NAMALWA (cell line): ENCODE data around the gene TSPAN16.
A peak's percentile ranks its signal among the peaks of the same experiment; 100 is the strongest.
"Not testable (repeated sequence)": the region's sequence is repeated elsewhere in the genome, so short reads cannot be mapped to it uniquely, and the experiment has no call there.

Experiments
- DNase-seq: peaks from one replicate; pipeline ENCODE4 v3.0.0-alpha.2; 2015; ENCODE audit warnings: low spot score

The TSPAN16 gene

DNA sequence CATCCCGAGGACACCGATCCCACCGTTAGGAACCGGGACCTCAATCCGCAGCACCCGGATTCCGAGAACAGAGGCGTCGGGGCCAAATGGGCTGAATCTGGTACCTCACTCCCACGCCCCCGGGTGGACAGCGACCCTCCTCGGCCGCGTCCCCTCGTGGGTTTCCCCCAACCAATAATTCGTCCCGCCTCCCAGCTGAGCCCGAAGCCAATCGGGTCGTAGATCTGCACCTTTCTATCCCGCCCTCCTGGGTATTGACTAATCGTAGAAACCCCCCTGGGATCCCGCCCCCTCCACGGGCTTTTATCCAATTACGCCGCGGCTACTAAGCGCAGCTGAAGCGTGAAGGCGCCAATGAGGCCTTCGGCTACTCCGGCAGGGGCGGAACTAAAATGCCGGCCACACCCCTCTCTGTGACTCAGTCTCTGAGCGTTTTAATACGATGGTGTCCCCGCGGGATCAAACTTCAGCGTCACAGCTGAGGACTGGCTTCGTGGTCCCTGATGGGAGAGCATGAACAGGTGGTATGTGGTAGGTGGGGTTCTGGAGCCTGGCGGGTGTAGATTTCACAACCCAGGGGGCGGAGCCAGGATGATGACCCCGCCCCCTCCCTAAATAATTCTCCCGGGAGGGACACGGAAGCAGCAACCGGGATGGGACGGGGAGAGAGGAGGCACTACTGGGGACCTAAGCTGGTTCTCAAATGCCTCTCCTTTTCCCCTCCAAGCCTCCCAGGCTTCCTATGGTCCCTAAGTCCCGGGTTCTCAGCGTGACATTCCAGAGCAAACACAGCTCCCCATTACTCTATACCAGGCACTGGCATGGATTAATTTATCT is 50.4 kb downstream of the TSPAN16 start, which contains the start of the genes CCDC159 and TMEM205:
Gene CCDC159, plus strand, starts transcription at position 416 of the 837 bp plus-strand sequence. Its CDS starts 88 bp downstream, at position 504.
Gene TMEM205, minus strand, starts transcription at position 165 of the 837 bp plus-strand sequence. CDS start 649 bp downstream, outside the sequence.
- DNase-seq, result peak; percentile 100

- DNase-seq, result no peak
These were observed 51.6 kb downstream of the TSPAN16 start for GRCh38 chr19:11347546-11348039.

GRCh38 chr19:11349171-11349570 is 53.2 kb downstream of the TSPAN16 start:
- DNase-seq, result no peak

- not testable (repeated sequence) for DNase-seq
These were observed 58.1 kb downstream of the TSPAN16 start for GRCh38 chr19:11354102-11354501.

- DNase-seq, result peak; percentile 89
These were observed 59.5 kb downstream of the TSPAN16 start, which contains the start of gene PLPPR2 for GRCh38 chr19:11355160-11356073. PLPPR2 (plus strand) TSS chr19:11355432; CDS start chr19:11357674, 2,242 bp downstream.

GRCh38 chr19:11356074-11356397 is 60.1 kb downstream of the TSPAN16 start:
- DNase-seq, result no peak

DNA sequence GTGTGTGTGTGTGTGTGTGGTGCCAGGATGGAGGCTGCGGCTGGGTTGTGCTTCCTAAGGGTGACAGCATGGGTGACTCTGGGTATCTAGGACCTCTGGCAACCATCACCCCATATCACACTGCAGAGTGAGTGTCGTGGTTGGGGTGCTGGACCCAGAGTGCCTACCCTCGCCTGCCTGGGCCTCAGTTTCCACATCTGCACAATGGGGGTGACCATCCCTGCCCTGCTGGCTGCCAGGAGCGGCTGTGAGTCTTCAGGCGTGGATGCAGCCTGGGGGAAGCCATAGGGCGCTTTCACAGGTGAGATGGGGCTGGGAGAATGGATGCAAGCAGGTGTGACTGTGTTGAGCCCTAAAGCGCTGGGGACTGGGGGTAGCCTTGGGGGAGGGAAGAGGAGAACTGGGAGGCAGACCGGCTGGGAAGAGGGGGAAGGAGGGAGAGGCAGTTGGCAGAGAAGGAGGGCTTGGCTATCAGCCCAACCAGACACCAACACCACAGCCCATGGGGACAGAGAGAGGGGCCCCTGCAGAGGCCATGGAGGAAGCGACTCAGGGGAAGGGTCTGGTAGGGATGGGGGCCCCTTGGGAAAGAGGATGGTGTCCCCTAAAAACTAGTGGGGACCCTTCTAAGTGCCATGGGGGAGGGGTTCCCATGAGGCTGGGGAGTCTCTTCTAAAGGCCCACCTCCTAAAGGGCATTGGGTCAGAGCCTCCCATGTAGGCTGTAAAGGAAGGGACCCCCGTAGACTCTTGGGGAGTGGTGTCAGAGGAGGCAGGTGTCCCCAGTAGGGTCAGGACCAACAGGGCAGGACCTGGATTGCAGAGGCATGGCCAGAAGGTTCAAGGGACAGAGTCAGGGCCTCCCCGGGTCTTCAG is 61.0 kb downstream of the TSPAN16 start:
- no peak for DNase-seq

- no peak for DNase-seq
These were observed 63.5 kb downstream of the TSPAN16 start for GRCh38 chr19:11359421-11359820.

DNA sequence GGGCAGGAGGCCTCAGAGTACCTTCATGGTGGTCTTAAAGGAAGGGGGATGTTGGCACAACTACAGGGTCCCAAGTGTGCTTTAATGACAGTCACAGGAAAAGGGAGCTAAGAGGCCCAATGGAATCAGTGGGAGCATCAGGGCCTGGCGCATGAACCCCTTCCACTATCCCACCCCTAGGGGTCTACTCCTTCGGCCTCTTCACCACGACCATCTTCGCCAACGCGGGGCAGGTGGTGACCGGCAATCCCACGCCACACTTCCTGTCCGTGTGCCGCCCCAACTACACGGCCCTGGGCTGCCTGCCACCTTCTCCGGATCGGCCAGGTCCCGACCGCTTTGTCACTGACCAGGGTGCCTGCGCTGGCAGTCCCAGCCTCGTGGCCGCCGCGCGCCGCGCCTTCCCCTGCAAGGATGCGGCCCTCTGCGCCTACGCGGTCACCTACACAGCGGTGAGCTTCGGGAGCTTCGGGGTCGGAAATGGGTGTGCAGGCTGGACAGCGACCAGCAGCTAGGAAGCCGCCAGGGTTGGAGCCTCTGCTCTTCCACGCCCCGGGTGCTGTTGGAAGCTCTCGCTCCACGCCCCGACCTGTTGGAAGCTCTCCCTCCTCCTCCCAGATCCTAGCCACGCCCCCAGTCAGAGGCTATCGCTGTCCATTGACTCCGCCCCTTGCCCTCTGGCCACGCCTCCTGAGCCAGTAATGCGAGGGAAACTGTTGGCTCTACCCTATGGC is 65.2 kb downstream of the TSPAN16 start:
- DNase-seq, result peak; percentile 37

DNA sequence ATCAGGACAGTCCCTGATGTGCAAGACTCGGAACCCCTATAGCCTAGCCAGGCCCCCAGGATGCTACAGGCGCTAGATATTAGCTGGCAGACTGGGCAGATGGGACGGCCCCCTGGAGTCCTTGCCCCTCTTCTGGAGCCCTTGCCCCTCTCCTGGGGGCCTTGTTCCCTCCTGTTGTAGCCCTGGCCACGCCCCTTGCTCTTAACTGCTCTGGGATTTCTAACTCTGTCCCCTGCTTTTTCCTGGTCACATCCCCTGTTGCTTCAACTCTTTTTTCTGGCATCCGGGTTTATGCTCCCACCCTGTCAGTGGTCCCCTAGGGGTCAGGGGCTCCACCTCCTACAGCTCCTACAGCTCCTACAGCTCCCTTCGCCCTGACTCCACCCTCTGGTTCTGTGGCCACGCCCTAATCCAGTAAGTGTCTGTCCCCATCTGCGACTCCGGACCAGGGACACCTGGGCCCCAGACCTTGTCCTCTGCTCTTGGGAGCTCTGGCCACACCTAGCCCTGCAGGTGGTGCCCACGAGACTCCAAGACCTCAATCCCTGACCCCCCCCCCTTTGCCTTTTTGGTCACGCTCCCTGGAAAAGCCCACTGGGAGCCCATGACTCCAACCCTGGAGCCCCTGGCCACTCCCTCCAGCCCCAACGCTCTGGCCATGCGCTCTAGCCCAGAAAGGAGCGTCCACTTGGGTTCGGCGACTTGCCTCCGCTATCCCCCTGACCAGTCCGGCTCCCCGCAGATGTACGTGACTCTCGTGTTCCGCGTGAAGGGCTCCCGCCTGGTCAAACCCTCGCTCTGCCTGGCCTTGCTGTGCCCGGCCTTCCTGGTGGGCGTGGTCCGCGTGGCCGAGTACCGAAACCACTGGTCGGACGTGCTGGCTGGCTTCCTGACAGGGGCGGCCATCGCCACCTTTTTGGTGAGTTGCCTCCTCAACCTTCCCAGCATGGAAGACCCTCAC is 66.1 kb downstream of the TSPAN16 start:
- DNase-seq, result no peak

GRCh38 chr19:11363881-11364280 is 67.9 kb downstream of the TSPAN16 start:
- DNase-seq, result no peak

DNA sequence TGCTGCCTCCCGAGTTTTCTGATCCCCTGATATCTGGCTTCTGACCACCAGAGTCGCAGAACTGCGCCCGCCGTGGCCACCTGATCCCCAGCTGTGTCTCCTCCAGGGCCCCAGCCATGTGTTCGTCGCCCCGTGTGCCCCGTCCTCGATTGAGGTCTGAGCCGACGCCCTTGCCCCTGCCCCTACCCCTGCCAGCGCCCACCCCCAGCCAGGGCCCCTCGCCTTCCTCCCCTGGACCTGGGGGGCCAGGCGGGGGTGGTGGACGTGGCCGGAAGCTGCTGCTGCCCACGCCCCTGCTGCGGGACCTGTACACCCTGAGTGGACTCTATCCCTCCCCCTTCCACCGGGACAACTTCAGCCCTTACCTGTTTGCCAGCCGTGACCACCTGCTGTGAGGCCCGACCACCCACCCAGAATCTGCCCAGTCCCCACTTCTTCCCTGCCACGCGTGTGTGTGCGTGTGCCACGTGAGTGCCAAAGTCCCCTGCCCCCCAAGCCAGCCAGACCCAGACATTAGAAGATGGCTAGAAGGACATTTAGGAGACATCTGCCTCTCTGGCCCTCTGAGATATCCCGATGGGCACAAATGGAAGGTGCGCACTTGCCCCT is 68.4 kb downstream of the TSPAN16 start:
- no peak for DNase-seq

DNA sequence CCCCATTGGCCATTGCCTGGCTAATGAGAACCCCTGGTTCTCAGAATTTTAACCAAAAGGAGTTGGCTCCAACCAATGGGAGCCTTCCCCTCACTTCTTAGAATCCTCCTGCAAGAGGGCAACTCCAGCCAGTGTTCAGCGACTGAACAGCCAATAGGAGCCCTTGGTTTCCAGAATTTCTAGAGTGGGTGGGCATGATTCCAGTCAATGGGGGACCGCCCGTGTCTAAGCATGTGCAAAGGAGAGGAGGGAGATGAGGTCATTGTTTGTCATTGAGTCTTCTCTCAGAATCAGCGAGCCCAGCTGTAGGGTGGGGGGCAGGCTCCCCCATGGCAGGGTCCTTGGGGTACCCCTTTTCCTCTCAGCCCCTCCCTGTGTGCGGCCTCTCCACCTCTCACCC is 69.0 kb downstream of the TSPAN16 start:
- no peak for DNase-seq
